GM18858 (cell line): ENCODE measurements around the gene TMEM266.

ENCODE experiments used
- ATAC-seq: cut with Tn5 transposase; IDR thresholded peaks from one replicate; pipeline ENCODE4 v1.9.1; 2021; ENCODE audit not compliant: unreplicated experiment

Gene TMEM266

GRCh38 chr15:76123031-76123430, 63.2 kb downstream of the TMEM266 start:
- no peak for ATAC-seq

DNA sequence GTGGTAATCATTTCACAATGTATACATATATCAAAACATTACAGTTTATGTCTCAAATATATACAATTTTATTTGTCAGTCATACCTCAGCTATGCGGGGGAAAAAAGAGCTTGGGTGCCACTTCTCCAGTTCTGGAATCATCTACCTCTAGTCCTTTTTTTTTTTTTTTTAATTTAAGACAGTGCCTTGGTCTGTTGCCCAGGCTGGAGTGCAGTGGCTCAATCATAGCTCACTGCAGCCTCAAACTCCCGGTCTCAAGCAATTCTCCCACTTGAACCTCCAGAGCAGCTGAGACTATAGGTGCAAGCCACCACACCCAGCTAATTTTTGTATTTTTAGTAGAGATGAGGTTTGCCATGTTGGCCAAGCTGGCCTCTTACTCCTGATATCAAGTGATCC, 67.4 kb downstream of the TMEM266 start:
- ATAC-seq, result no peak

DNA sequence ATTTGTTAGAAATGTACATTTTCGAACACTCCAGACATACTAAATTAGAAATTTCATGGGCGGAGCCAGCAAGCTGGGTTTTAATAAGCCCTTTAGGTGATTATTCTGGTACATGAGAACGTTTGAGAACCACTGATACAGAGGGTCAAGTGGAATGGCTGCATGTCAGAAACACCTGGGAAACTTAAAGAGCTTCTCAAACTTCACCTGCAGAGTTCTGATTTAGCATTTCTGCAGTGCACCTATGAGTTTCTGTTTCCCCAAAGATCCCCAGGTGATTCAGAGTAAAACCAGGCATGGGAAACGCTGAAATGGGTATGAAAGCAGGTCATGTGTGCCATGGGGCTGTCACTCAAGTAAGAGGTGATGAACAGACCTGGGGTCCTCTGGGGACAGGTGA, 68.1 kb downstream of the TMEM266 start:
- no peak for ATAC-seq

- no peak for ATAC-seq
Observed at GRCh38 chr15:76134537-76134936, 74.8 kb downstream of the TMEM266 start.

- ATAC-seq, result no peak
Observed at GRCh38 chr15:76135516-76135915, 75.7 kb downstream of the TMEM266 start.

- no peak for ATAC-seq
Observed at GRCh38 chr15:76138436-76138835, 78.7 kb downstream of the TMEM266 start.

DNA sequence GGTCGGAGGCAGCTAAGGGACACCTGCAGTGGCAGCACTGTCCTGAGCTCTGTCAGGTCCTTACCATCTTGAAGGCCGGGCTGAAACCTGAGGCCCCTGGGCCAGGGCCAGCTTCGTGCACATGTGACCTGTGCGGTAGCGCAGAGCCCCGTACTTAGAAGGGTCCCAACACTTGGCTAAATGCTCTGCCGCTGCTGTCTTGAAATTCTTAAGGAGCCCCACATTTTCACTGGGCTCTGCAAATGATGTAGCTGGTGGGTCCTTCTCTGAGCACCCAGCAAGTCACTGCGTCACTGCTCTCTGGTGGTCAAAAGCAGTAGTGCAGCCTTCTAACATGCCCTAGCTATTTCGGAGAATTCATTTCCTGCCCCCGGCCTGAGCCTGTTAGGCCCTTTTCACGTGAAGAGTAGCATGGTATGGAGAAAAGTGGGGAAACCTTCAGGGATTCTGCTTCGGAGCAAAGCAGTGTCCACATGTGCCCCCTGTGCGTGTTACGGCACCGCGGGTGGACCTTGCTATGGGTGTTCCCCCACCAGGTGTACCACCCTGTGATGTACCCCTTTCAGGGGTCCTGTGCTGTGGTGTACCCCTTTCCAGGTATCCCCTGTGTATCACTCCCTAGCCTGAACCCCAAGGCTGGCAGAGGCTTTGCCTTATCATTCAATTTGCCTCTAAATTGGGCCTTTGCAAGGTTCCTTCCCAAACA, 79.7 kb downstream of the TMEM266 start:
- ATAC-seq, result peak; percentile 46

DNA sequence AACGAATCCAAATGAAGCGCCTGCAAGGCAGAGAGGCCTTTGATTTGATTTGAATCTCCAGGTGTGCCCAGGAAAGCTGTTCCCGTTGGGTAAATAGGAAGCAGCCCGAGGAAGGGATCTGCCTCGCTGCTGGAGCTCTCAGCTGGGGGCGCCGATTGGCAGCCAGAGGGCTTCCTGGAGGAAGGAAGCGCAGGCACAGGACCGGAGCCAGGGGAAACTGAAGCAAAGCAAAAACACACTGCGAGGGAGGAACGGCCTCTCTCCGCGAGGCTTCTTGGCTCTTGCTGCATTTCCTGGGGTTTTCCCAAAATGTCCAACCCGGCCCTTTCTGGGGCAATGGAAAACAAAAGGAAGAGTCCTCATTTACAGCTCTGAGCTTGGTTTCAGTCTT, 80.3 kb downstream of the TMEM266 start:
- ATAC-seq, result no peak

DNA sequence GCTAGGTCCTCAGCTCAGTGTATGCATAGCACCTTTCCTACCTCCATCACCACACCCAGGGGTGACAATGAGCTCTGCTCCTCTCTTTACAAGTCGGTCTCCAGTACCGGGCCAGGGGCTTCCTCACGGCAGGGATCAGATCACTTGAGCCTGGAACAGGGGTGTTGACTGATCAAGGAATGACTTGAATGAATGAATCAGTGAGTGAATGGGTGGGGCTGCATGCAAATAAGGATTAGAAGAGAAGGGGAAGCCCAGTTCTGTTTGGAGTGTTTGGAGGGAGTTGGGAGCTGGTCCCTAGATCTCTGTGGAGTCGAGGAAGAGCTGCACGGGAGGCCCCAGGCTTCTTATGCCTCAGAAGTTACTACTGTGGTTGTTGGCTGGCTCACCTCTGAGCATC, 87.0 kb downstream of the TMEM266 start:
- ATAC-seq, result no peak

DNA sequence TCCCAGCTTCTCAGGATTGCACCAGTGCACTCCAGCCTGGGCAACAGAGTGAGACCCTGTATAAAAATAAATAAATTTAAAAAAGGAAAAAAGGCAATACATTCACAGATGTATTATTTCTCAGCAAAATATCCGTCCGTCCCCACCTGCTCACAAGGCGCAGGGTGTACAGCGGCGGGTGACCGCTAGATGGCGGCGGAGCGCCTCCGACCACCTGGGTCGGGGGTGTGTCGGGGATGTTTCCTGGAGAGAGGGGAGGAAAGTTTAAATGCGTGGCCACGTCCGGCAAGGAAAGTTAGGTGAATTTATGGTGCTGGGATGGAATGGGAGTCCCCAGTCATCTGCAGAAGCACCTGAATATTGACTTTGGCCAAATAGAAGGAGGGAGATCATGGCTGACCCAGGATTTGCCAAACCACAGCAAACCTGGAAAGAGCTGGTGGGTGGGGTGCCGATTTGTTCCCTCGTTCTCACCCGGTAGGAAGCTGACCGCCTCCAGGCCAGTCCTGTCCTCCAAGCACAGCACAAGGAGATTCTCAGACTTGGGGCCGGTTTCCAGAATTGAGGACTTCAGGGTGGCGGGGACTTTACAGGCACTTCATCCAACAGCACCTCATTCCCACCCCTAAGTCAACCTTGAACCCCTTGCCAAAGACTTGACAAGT, 88.3 kb downstream of the TMEM266 start:
- ATAC-seq, result no peak

DNA sequence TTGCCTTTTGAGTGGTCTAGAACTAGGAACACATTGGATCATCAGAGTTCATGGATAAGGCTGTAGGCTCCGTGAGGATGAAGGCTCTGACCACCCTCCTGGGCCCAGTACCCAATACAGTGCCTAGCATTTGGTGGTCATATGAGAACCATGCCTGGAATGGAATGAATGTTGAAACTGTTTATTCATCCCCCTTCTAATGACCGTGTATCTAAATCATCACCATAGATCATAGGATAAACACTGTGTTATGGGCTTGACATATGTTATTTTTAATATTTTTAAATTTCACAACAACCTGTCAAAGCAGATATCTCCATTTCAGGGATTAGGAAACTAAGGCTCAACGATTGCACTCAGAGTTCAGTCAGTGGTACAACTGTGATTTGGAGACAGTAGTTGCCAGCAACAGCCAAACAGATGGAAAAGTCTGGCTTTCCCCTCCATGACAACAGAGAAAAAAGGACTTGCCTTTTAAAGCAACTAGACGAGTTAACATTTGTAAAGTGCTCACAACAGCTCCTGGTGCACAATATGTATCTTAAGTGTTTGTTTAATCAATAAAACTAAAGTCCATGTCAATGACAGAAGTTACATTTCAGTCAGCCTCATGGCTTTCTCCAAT, 89.6 kb downstream of the TMEM266 start:
- no peak for ATAC-seq

- peak; percentile 24 for ATAC-seq
Observed at GRCh38 chr15:76150513-76150912, 90.7 kb downstream of the TMEM266 start.

DNA sequence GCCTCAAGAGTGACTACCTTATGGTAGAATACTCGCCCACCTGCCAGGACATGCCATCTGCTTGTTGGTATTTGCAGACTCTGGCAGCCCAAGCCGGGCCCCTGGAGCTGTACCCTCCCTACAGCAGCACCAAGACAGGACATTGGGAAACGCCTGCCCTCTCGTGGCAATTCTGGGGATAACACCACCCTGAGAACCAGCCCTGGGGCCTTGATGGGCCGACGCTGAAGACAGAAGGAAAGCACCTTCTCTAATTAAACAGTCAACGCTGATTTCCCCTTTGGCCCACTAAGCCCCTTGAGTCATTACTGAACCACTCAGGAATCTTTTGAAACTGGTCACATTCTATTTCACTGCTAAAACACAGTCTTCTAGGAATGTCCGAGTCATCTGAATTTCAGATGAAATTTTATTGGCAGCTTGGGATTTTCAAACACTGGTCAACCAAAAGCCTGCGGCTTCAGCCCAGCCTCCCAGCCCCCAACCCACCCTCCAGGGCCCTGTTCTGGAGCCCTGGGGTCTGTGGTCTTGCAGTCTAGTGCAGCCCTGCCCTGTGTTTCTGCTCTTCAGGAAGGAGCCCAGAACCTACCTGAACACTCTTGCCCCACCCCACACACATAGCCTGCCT, 91.3 kb downstream of the TMEM266 start:
- peak; percentile 60 for ATAC-seq

GRCh38 chr15:76151599-76151974, 91.8 kb downstream of the TMEM266 start:
- ATAC-seq, result no peak

DNA sequence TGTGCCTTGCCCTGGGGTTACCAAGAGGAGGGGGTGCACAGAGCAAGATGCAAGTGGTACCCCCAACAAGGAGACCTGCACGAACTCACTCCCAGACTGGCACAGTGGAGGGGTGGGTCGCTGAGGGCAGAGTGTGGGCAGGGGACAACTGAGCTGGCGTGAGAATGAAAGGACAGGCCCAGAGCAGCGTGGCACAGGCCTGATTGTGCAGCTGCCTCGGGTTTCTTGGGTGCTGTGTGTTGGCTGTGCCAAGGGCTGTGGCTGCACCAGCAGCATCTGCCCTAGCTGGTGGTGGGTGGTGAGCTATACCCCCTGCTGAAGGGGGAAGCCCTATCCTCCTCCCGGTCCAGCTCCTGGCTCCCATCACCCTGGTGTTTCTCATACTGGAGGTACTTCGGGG, 92.4 kb downstream of the TMEM266 start:
- no peak for ATAC-seq

DNA sequence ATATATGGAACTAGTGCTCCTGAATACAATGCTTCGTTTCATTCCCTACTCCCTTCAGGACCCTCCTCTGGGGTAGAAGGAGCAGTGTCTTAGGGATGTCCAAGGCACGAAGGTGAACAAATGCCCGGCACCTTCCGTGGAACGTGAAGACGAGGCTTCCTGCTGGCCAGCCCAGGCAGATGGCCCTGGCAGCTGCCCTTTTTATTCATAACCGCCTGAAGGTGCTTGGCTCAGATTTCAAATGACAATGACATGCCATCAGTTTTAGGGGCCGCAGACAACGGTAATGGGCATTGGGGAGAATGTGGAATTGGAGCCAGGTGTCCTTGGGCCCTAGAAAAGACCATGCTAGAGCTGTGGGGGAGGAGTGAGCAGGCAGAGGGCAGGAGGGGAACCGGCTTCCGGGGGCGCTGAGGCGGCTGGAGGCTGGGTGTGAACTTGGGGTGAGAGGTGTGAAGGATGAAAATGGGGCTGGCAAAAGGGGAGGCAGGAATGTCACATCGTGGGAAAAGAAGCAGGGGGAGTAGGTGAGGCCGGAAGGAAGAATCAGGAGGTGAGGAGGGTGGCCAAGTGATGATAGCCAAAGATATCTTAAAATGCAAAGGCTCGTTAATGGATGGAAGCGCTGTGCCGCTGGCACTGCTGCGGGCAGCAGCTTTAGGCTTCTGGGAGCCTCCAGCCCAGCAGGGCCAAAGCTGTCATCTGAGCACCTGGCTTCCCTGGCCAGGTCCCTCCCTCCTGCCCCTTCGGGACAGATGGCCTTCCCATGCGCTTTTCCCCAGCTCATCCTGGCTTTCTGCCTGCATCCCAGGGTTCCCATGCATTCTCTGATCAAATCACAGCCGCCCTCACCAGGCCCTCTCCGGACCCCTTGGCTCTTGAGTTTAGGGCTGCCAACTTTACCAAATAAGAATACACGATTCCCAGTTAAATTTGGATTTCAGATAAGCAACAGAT, 93.7 kb downstream of the TMEM266 start:
- no peak for ATAC-seq

DNA sequence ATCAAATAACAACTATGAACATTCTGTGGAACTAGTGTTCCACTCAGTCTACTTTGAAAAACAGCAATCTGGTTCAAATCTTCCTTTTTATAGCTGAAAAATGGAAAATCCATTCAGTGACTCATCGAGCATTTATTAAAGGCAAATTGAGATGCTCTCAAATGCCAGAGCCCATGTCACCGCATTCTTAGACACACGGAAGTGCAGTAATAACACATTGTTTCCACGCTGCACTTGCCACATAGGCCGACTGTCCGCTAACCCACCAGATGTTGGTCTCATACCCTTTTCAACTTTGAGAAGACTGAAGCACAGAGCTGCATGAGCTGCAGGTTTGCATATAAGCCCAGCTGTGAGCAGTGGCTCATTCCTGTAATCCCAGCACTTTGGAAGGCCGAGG, 95.9 kb downstream of the TMEM266 start:
- no peak for ATAC-seq

- no peak for ATAC-seq
Observed at GRCh38 chr15:76158226-76158625, 98.4 kb downstream of the TMEM266 start.

DNA sequence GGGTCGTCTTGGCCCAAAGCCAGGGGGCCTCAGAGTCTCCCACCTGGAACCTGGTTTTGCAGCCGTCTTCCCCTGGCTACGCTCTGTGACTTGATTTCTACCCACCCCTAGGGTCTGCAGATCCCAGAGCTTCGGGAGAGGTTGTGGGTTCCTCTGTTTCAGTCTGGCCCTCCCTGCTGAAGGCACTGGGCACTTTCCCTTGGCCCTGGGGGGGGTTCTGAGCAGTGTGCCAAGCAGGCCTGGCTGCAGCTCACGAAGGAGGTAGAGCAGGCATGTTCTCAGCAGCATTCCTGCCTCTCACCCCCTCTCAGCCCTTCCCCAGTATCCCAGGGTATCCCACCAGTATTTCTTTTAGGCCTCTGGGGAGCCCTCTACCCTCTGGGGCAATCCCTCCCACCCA, 99.0 kb downstream of the TMEM266 start:
- no peak for ATAC-seq

- no peak for ATAC-seq
Observed at GRCh38 chr15:76159282-76159681, 99.5 kb downstream of the TMEM266 start.
